ENCODE data around the gene CSN3.
"Not testable (repeated sequence)": the region's sequence is repeated elsewhere in the genome, so short reads cannot be mapped to it uniquely, and the experiment has no call there.

DNA sequence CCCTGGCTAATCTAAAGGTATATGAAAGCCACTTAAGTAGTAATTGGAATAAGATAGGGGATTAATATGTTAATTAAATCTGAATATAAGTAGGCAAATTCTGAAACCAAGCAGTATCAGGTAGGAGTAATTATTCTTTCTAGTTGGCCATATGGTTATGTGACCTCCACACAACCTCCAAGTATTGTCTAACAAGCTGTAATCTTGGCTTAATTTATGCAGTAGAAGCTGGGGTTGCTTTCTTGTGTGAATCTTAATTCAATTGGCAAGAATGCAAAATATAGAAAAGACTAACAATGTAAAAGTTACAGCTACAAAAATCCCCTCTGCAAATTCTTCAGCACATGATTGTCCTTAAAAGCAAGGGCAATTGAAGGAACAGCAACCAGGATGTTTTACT is 26.3 kb upstream of the CSN3 start:
- TF ChIP-seq, protein P1, sequence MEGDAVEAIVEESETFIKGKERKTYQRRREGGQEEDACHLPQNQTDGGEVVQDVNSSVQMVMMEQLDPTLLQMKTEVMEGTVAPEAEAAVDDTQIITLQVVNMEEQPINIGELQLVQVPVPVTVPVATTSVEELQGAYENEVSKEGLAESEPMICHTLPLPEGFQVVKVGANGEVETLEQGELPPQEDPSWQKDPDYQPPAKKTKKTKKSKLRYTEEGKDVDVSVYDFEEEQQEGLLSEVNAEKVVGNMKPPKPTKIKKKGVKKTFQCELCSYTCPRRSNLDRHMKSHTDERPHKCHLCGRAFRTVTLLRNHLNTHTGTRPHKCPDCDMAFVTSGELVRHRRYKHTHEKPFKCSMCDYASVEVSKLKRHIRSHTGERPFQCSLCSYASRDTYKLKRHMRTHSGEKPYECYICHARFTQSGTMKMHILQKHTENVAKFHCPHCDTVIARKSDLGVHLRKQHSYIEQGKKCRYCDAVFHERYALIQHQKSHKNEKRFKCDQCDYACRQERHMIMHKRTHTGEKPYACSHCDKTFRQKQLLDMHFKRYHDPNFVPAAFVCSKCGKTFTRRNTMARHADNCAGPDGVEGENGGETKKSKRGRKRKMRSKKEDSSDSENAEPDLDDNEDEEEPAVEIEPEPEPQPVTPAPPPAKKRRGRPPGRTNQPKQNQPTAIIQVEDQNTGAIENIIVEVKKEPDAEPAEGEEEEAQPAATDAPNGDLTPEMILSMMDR (IDR thresholded peaks at IDR 0.05), result not testable (repeated sequence)
- TF ChIP-seq POLR2A, POLR2AphosphoS5 (IDR thresholded peaks at IDR 0.05): not testable (repeated sequence)
